Ammon's horn (tissue), 1 donor: ENCODE data around the gene ABLIM2.
"Not testable (repeated sequence)": the region's sequence is repeated elsewhere in the genome, so short reads cannot be mapped to it uniquely, and the experiment has no call there.

Experiments
- DNase-seq: peaks from one replicate; pipeline ENCODE4 v3.0.0-alpha.2; 2016; ENCODE audit warnings: low spot score

ABLIM2 gene

DNA sequence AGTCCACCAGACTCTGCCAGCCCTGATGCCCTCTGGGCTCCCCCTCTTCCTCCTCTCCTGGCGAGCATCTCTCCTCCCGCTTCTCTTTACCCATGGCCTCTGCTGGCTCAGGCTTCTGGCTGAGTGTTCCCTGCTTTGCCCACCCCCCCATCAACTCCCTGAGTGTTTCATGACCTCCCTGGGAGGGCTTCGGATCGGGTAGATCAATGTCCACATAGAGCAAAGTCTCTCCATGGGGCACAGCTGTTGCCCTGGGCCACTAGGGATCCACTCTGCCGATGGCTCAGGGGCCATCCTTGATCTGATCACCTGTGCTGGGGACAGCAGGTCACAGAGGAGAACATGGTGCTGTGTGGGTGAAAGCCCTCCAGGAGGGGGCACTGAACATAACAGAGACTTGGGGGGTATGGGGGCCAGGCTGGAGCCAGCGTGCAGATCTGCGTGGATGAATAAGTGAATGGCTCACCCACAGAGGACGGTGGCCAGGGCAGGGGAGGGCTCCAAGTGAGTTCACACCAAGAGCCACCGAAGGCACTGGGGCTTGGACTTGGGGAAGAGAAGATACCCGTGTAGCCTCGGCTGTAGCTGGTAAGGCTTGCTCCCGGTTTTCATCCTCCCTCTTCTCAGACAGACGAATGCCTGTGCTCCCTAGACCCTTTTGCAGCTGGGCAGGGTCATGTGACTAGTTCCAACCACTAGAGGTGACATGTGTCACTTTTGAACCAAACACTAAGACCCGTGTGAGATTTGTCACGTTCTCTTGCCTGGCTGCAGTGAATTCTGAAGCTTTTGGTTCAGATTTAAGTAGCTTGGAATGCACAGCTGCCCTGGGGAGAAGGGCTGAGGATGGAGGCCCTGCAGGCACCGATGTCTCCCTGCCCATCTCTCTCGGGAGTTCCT lies 195.8 kb downstream of the ABLIM2 start:
- no peak for DNase-seq

DNA sequence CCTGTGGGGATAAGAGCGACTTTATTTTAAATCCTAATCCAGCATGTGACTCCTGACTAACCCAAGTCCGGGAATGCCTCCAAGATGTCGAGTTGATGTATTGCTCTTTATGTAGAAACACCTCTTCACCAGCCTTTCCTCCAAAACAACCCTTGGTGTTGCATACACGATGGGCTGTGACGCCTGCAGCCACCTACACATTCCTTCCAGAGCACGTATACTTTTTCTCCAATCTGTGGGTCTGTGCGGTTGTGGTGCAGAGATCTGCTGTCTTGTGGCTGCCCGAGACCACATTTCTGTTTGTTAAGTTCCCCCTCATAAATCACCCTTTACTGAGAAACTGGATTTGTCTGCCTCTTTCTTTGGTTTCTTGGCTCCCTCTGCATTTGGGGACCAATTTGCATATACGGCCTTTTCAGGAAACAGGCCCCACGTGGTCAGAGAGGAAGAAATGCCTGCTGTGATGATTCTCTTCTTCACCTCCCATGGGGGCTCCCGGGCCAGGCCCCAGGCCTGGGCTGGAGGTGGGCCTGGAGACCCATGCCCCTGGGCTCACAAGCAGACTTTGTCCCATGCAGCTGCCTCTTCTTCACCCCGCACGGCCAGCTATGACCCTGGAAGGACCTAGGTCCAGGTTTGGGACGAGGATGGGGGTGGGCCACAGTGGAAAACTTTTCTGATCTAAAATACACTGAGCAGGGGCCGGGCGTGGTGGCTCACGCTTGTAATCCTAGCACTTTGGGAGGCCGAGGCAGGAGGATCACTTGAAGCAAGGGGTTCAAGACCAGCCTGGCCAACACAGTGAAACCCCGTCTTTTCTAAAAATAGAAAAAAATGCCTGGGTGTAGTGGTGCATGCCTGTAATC lies 197.6 kb downstream of the ABLIM2 start:
- DNase-seq: no peak

DNA sequence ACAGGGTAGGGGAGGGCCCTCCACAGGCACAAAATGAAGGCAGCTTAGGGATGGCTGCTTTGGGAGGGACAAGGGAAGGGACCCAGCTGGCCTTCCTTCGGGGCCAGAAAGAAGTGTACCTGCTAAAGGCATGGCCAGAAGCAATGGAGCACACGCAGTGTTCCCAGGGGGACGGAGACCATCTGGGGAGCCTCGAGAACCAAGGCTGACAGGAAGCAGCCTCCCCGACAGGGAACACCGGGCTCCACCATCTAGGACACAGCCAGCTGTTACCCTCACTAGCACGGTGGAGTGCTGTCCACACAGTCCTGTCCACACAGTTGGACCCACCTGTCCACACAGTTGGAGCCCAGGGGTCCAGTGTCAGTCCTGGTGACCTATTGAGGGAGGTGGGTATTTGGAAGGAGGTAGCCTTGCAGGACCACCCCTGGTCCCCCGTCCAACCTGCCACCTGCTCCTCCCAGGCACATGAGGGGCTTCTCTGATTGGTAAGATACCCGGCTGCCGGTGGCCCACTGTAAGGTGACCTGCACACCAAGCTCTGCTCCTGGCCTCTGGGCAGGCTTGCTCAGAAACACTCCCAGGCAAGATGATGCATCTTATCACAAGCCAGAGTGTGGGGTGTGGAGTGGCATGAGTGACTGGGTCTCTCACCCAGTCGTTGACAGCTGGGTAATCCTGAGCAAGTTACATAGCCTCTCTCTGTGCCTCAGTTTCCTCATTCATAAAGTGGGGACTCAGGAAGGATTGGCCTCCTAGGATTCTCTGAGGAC lies 198.4 kb downstream of the ABLIM2 start:
- DNase-seq: no peak

DNA sequence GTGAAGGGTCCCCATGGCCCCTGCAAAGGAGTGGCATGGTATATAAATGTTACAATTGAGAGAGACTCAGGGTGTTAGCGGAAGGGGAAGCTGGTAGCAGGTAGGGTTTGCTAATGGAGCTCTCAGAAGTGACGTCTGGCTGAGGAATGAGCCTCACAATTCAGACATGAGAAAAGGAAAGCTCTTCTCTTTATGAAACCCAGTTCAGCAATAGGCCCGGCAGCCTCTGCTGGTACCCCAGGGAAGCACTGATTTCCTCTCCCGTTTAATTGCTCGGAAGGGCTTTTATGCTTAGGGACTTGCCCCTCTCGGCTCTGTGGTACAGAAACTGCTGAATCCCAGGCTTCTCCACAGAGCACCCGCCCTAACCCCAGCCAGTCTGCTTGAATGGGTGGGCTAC lies 199.5 kb downstream of the ABLIM2 start:
- DNase-seq: no peak

DNA sequence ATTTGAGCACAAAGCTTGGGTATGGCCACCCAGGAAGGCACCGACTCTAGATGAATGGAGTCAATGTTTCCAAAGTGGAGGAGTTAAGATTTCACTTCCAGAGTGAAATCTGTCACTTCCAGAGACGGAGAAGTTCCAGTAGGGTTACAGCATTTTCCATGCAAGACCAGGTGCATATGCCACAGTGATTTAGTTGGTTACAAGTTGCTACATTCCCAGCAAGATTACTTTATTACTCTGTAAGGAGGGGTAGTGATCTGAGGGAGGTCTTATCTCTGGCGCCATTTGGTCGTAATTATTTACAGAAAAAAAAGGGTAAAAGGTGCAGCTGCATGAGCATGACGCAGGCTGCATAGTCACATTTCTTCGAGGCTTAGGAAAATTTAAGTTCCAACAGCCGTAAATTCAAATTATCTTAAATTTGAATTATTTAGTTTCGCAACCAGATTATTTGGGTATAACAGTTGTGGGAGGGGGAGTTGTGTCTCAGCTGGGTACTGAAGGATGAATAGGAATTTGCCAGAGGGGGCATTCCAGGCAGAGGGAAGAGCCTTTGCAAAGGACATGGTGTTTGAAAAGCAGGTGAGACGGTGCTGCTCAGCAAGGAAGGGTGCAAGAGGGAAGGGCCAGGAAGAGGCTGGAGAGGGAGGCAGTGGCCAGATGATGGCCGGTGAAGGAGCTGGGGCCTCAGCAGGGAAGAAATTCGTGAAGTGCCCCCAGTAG lies 201.5 kb downstream of the ABLIM2 start:
- no peak for DNase-seq

DNA sequence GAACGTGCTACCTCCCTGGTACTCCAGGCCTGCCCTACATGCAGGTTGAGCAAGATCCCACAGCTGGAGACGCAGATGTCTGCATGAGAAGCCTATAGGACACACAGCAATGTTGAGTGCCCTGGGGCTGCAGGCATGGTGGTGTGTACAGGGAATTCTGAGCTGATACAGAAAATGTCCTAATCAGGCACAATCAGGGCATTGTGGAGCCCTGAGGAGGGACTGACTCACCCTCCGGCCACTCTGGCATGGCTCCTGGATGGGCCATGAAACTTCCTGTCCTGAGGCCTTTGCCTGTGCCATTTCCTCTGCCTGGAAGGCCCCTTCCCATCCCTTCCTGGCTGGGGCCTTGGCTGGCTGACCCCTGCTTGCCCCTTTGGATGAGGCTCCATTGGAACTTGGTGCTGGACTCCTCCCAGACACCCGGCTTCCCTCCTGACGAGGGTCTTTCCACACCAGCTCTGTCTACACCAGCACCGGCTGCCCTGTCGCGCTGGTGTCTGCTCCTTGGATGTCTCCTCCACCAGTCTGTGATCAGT lies 202.3 kb downstream of the ABLIM2 start:
- peak; percentile 50 for DNase-seq

DNA sequence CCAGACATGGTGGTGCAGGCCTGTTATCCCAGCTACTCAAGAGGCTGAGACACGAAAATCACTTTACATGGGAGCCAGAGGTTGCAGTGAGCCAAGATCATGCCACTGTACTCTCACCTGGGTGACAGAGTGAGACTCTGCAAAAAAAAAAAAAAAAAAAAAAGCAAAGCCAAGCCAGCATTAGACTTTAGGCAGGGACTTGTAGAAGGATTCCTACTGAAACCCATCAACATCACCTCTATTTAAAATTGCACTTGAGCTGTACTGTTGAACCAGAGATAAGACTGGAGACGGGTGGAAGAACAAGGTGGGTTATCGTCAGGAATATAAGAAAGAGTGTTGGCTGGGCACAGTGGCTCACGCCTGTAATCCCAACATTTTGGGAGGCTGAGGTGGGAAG lies 203.2 kb downstream of the ABLIM2 start:
- no peak for DNase-seq

DNA sequence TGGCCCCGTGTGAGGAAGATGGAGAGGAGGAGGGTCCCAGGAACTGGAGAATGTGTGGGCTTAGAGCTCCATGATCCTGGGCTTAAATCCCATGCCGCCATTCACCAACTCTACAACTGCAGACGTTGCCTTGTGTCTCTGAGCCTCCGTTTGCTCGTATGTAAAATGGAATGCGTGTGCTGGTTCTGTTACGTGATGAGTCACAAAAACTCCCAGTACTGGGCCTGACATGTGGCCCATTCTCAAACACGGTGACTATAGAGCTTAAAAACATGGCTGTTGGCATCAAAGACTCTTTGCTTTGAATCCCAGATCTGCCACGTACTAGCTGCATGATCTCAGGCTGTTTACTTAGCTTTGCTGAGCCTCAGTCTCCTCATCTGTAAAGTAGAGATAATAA lies 206.0 kb downstream of the ABLIM2 start:
- DNase-seq: no peak

DNA sequence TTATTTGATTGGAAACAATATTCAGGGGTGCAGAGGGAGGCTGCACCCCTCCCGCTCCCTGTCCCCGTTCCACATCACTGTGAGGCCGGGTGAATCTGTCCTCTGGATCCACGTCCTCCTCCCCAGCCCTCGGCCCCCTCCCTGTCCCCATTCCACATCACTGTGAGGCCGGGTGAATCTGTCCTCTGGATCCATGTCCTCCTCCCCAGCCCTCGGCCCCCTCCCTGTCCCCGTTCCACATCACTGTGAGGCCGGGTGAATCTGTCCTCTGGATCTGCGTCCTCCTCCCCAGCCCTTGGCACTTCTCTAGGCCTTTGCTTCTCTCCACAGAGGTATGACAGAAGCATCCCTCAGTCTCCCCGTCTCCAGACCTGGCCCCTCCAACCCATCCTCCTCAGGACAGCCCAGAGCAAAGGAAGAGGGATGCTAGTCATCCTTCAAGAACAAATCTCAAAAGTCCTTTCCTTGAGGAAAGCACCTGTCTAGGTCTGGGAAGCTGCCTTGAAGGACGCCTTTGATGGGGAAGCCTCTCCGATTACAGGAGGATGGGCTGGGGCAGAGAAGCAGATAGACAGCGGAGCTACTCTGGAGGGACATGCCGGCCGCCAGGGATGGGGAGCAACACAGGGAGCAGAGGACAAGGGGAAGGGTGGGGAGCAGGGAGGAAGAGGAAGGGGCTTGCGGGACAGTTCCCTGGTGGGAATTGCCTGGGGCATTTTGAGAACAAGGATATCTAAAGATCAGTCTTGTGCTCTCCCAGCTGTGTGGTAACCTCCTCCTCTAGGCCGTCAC lies 208.1 kb downstream of the ABLIM2 start:
- DNase-seq: no peak

DNA sequence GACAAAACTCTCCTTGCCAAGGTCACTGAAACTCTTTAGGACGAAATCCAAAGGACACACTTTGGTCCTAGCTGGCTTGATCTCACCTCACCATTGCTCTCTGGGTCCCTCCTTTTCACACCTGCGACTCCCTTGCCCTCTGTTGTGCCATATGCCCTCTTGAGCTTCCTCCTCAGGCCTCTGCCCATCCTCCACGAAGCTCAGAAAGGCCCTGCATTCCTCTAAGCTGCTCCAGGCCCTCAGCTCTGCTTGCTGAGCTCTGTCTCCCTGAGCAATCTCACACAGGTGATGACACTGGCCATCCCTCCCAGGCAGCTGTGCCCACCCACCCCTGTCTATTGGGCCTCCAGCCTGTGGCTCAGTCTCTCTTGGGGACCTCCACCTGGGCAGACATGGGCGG lies 208.9 kb downstream of the ABLIM2 start:
- no peak for DNase-seq

DNA sequence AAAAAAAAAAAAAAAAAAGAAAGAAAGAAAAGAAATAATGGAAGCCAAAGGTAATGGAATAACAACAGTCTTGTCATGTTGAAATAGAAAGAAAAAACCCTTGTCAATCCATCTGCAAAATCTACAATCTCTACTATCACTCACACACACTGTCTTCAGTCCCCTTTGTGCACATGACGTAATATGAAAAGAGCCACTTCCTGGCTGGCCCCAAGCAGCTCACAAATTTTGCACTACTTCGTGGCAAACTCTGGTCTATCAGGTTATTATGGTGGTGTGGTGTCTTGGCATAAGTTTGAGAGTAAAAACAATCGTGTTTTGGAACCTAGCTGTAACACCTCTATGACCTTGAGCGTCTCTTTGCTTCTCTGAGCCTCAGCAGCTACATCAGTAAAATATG lies 210.7 kb downstream of the ABLIM2 start:
- no peak for DNase-seq

DNA sequence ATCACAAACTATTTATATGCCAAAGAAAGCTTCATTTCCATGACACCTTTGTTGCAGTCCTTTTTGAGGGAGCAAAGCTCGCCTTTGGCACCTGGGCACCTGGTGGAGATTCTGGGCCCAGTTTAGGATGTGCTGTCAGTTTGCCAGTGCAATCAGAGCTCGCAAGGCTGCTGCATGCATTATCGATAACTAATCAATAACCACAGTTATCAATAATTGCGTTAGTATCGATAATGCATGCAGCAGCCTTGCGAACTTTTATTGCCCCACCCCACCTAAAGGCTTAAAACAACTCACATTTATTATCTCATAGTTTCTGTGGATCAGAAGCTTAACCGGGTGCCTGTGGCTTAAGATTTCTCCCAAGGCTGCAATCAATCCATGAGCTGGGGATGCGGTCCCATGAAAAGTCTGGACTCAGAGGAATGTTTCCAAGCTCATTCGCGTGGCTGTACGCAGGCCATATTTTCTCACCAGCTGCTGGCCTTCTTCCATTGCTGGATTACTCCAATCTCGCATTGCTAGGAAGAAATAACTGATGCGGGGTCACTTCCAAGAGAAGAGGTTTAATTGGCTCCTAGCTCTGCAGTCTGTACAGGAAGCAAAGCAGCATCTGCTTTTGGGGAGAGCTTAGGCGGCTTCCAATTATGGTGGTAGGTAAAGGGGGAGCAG lies 212.8 kb downstream of the ABLIM2 start:
- no peak for DNase-seq

DNA sequence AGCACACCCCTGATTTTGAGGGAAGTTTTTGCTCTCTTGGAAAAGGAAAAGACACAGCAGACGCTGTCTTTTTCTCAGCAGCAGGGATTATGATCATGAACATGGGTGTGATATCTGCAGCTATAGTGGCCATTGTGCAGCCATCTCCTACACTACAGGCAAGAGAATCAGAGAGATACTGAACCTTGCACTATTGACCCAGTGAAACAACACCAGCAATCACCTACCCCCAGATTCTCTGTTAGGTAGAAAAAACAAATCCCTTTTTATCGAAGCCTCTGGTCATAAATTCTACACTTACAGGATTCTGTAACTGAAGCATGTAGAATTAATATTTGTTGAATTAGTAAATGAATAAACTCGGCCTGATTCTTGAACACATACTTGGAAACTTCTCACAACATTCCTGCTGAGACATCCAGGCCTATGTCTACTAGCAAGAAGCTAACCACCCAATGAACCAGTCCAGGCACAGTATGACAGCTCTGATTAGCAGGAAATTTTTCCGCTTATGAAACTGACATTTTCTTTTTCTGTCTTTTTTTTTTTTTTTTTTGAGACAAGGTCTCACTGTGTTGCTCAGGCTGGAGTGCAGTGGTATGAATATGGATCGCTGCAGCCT lies 213.9 kb downstream of the ABLIM2 start:
- no peak for DNase-seq

DNA sequence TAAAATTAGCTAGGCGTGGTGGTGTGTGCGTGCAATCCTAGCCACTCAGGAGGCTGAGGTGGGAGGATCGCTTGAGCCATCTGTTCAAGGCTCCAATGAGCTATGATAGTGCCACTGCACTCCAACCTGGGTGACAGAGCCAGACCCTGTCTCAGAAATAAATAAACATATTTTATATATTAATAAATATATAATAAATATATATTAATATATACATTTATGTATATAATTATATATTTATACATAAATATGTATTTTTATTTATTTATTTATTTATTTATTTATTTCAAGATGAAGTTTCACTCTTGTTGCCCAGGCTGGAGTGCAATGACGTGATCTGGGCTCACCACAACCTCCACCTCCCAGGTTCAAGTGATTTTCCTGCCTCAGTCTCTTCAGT lies 214.9 kb downstream of the ABLIM2 start:
- not testable (repeated sequence) for DNase-seq

DNA sequence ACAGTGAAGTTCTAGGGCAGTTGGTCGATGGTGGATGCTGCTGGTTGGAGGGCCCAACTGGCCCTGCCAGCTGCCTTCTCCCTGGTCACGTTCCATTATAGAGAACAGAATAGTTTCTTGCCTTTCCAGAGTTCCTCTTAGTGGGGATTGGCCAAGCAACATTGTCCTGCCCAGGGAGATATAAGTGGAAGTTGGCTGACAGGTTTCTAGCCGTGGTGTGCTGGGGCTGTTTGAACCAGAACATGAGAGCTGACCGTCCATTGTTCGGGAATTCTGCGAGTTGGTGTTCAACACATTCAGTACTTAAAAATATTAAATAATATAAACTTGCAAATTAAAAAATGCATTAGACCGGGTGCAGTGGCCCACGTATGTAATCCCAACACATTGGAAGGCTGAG lies 215.4 kb downstream of the ABLIM2 start:
- no peak for DNase-seq

DNA sequence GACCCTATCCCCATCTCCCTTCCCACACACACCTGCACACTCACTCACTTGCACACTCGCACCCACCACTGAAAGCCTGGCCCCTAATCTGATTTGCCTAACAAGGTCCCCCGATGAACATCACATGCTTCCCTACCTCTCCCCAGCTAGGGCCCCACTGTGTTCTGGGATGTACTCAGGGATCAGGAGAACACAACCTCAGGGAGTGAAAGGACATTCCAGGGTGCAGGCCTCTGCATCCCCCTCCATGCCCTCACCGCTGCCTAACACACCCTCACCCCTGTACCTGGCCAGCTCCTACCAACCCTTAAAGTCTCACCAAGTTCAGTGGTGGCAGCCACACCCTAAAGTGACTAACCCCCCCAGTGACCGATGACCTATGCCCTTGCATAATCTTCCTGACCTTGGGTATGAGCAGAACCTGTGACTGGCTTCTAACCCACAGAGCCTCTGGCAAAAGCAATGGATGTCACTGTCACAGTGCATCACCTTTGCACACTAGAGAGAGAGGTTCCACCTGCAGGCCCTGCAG lies 216.6 kb downstream of the ABLIM2 start:
- DNase-seq: no peak

DNA sequence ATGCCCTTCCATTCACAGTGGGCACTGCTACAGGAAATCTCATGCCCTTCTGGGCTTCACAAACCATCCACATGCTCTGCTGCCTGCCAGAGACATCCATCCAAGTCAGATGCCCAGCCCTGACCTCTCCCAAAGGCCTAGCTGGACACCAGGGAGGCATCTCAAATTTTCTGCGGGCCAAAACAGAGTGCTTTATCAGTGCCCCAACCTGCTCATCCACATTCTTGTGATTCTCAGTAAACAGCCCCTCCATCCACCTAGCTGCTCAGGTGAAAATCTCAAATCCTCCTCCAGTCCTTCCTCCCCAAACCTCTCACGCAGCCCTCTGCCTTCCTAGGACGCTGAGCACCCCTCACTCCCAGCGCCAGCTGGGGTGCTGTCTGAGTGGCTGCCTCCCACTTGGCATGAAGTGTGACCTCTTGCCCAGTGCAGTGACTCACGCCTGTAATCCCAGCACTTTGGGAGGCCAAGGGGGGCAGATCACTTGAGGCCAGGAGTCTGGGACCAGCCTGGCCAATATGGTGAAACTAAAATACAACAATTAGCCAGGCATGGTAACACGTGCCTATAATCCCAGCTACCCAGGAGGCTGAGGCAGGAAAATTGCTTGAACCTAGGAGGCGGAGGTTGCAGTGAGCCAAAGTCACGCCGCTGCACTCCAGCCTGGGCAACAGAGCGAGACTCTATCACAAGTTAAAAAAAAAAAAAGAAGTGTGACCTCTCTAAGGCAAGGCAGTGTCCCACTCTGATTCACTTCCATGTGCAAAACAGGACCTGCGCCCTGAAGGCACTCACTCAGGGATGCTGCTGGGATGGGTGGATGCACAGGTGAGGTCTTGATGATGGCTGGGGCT lies 217.3 kb downstream of the ABLIM2 start:
- DNase-seq: no peak

DNA sequence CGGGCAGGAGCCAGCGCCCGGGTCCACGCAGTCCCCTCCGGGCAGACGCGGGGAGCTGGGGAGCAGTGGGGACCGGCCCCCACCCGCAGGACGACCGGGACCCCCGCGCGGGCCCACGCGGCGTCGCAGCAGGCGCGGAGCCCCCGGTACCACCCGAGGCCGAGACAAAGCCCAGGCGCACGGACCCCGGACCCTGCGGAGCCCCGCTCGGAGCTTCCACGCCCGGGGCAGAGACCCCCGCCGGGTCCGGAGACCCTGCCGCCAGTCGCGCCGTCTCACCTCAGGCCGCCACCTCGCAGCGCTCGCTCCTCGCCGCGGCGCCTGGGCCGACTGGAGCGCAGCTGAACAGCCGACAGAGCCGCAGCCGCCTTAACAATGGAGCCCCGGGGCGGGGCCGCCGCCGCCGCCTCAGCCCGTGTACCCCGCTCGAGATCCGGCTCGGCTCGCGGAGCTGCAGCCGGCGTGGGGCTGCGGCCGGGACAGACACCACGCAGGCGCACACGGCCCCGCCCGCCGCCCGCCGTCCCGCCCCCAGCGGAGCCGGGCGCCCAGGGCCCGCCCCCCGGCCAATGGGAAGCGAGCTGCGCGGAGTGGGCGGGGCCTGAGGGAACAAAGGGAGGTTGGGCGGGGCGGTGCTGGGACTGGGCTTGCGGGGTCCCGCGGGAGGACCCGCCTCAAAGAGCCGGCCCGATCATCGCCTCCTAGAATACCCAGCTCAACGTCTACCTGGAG lies 219.1 kb downstream of the ABLIM2 start, which contains the start of gene AFAP1:
Gene AFAP1 (minus strand): TSS at position 485 of the 732 bp plus-strand sequence. CDS start 67,783 bp downstream, outside the sequence.
- peak; percentile 93 for DNase-seq
